Raji (cell line): Measurements from ENCODE around the gene HHLA2.

ENCODE experiments used
- POLR2A ChIP-seq: IDR thresholded peaks from 2 replicates; pipeline ENCODE4 v1.6.1; 2011; ENCODE audit warnings: low read depth, low read length, control low read depth; ENCODE audit not compliant: insufficient read depth

The HHLA2 gene

GRCh38 chr3:108296239-108296638 lies at the start of gene HHLA2:
Gene HHLA2 (plus strand): TSS chr3:108296548. CDS start chr3:108351814, 55,266 bp downstream.
- no peak for TF ChIP-seq POLR2A

DNA sequence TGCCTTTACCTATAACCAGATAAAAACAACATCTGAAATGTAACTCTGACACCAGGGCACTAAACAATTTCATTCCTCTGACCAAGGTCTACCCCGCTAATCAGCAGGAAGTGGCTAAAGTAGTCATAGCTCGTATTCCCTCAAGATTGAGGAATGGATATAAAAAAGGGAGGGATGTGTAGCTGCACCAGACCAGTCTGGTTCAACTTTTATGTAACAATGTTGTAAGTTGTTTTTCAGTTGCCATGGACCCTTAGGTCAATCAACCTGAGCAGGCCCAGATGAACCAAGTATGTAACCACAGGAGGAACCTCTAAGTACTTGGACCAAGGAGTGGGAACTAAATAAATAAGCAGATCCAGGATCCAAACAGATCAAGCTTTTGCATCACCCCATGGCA lies 45.7 kb upstream of the HHLA2 start:
- no peak for TF ChIP-seq POLR2A

DNA sequence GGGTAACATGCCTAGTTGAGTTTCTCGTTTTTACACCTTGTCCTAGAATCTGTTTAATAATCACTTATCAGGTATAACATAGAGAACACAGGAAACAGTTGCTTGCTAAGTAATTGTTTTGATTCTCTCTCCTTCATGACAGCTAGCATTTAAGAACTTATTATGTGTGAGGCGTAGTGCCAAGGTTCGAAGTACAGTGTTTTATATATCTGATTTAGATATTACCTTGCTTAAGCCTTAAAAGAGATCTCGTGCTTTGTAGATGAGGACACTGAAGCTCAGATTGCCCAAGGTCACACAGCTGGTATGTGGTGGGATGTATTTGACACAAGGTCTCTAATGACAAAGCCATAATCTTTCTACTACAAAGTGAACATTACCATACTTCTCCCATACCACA lies 45.1 kb upstream of the HHLA2 start:
- no peak for TF ChIP-seq POLR2A

DNA sequence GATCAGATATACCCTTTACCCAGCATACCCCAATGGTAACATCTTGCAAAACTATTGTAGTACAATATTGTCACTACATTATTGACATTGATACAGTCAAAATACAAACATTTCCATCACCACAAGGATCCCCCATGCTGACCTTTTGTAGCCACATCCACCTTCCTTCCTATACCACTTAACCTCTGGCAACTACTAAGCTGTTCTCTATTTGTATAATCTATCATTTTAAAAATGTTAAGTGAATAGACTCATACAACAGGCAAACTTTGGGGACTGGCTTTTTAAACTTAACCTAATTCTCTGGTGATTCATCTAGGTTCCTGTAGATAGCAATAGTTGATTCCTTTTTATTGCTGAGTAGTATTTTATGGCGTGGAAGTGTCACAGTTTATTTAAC lies 44.5 kb upstream of the HHLA2 start:
- TF ChIP-seq POLR2A = no peak

DNA sequence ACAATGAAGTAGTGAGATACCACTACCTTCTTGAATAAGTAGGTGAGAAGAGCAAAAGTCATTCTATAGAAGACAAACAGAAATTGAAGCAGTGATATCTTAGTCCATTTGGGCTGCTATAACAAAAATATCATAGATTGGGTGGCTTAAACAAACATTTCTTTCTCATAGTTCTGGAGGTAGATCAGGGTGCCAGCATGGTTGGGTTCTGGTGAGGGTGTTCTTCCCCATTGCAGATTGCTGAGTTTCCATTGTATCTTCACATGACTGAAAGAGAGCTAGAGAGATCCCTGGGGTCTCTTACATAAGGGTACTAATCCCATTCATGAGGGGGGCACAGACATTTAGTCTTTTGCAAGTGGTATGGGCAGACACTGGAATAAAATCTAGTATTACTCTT lies 41.2 kb upstream of the HHLA2 start:
- no peak for TF ChIP-seq POLR2A

DNA sequence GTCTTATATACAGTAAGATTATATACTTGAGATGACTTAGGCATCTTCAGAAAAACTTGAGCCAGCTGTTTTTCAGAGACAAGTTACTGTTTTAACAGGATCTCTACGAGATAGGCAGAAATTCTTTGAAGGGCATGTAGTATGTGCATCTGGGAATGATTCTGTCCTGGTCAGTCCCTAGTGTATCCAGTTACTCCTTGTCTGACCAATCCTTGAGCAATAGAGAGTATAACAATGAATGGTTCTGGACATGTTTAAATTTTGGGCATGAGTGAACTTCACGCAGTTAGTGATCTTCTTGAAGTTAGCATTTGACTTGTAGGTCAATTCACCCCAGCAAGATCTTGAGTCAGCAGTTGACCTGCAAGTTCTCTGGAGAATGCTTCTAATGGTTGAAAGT lies 24.7 kb upstream of the HHLA2 start:
- no peak for TF ChIP-seq POLR2A

GRCh38 chr3:108280476-108280875 lies 15.9 kb upstream of the HHLA2 start:
- no peak for TF ChIP-seq POLR2A

GRCh38 chr3:108281670-108282069 lies 14.7 kb upstream of the HHLA2 start:
- no peak for TF ChIP-seq POLR2A

GRCh38 chr3:108283006-108283405 lies 13.3 kb upstream of the HHLA2 start:
- no peak for TF ChIP-seq POLR2A

- no peak for TF ChIP-seq POLR2A
Observed at GRCh38 chr3:108283989-108284388, 12.4 kb upstream of the HHLA2 start.

DNA sequence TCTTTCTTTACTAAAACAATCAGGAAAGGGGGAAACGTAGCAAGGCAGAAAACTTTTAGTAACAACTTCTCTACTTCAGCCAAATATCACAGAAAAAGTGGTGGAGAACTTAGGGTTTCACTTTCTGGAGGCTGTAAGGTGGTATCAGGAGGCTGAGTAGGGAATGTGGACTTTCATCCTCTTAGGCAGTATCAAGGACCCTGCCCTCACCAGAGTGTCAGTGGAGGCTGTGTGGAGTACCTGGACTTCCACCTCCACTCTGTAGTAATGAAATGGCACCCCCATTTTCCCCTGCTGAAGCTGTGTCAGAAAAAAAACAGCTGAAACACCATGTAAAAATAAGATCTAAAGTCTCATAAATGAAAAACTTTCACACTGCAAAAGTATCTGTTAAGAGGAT lies 11.2 kb upstream of the HHLA2 start:
- no peak for TF ChIP-seq POLR2A

DNA sequence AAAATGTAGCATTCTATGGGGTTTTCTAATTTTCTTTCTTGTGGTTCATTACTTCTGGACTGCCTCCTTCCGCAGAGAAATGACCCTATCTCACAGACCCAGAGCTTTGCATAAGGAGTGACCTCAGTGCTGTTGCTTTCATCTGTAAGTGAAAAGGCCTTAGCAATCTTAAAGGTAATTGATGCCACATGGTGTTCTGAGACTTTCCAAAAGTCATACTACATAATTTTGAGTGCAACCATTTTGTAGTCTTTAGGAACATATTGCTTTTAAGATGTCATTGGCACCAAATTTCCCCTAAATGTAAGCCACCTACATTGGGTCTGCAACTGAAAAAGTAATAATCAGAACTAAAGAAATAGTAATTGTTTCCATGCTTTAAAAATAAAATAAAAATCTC lies 9.2 kb upstream of the HHLA2 start:
- no peak for TF ChIP-seq POLR2A

- no peak for TF ChIP-seq POLR2A
Observed at GRCh38 chr3:108289159-108289558, 7.2 kb upstream of the HHLA2 start.

- TF ChIP-seq POLR2A = no peak
Observed at GRCh38 chr3:108292450-108292849, 3.9 kb upstream of the HHLA2 start.

DNA sequence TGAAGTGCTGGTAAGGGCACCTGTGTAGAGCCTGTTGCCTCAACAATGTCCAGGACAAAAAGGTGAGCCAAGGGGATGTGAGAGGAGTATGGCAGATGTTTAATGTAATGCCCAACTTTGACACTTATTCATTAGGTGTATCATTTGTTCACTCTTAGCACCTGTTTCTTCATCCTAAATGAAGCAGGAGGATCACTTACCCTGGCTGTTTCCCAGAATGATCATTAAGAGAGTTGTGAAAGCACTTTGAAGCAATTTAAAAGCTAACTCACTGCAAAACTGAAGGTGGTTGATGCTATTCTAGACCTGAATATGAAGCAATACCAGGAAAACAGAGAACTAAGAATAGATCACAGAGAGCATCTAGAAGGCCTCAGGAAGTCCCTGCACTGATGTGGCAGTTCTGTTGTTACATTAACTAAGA lies 3.4 kb upstream of the HHLA2 start:
- no peak for TF ChIP-seq POLR2A

DNA sequence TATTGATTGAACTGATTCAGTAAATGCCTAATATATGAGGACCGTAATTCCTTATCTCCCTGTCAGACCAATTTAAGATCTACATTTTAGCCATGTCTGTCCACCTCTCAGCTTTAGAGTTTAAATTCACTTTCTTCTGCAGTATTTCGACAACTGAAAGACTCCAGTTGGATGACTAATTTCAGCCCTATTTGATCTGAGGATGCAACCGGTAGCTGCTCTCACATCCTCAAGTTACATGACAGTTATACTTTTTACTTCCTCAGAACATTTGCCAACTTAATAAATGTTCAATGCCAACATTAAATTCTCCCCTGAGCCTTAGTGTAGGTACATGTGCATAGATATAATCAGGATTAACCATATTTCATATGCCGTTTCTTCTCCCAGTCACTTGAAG lies 2.5 kb upstream of the HHLA2 start:
- no peak for TF ChIP-seq POLR2A

DNA sequence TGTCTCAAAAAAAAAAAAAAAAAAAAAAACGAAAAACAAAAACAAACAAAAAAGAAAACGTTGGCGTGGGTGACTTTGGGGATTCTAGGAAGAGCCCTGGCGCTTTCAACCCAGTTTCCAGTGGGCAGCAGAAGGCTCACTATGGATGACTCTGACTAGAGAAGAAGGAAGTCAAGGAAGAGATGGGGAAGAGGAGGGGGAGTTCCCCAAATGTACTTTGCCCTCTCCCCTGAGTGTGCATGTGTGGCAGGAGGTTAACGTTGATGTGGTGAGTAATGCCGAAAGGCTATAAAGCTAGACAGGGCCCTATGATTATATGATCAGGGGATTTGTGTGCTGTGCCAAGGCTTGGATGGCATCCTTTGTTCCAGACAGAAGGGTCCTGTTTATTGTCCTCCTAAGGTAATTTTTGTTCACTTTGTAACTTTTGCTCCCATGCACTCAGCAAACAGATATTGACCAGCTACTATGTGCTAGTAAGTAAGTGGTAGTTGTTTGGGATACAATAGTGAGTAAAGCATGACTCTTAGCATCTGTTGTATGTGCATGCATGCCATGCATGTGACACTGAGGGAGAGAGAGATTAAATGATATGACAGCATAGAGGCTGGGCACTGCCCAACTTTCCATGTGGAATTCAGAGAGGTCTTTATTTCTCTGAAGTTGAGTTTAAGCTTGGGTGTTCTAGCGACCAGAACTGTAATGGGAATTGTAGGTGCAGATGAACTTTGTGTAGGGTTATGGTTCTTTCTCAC lies 750 bp upstream of the HHLA2 start:
- no peak for TF ChIP-seq POLR2A
